Activated CD4-positive, alpha-beta T cell treated with anti-CD3 and anti-CD28 coated beads, Interleukin-2, Interleukin-4, amounts not matched to agents 100 ng/mL and 50 ng/mL, durations not matched to agents 16 hours and 8 hours (primary cell): ENCODE measurements around the gene ALG2.
A peak's percentile ranks its signal among the peaks of the same experiment; 100 is the strongest.

Source experiments
- DNase-seq: peaks from one replicate; pipeline ENCODE4 v3.0.0-alpha.2; 2020; ENCODE audit warnings: low spot score

ALG2 gene

GRCh38 chr9:99192786-99193465, 28.8 kb downstream of the ALG2 start:
- no peak for DNase-seq

- DNase-seq: no peak
These were observed 31.0 kb downstream of the ALG2 start for GRCh38 chr9:99190597-99191283.

GRCh38 chr9:99189887-99190596, 31.7 kb downstream of the ALG2 start:
- DNase-seq: no peak

GRCh38 chr9:99189186-99189585, 32.6 kb downstream of the ALG2 start:
- DNase-seq: no peak

GRCh38 chr9:99187311-99187710, 34.4 kb downstream of the ALG2 start:
- DNase-seq: no peak

- DNase-seq: no peak
These were observed 35.8 kb downstream of the ALG2 start for GRCh38 chr9:99185934-99186333.

GRCh38 chr9:99185348-99185632, 36.5 kb downstream of the ALG2 start:
- no peak for DNase-seq

- peak; percentile 89 for DNase-seq
These were observed 37.0 kb downstream of the ALG2 start for GRCh38 chr9:99184475-99185347.

GRCh38 chr9:99184110-99184474, 37.6 kb downstream of the ALG2 start:
- no peak for DNase-seq

- DNase-seq: no peak
These were observed 38.1 kb downstream of the ALG2 start for GRCh38 chr9:99183616-99184015.

- no peak for DNase-seq
These were observed 39.4 kb downstream of the ALG2 start for GRCh38 chr9:99182356-99182755.

- peak; percentile 72 for DNase-seq
These were observed 40.1 kb downstream of the ALG2 start for GRCh38 chr9:99181621-99182020.

GRCh38 chr9:99181206-99181605, 40.5 kb downstream of the ALG2 start:
- DNase-seq: no peak

GRCh38 chr9:99180662-99181061, 41.1 kb downstream of the ALG2 start:
- no peak for DNase-seq

GRCh38 chr9:99180199-99180598, 41.5 kb downstream of the ALG2 start:
- DNase-seq: peak; percentile 83

- no peak for DNase-seq
These were observed 42.5 kb downstream of the ALG2 start for GRCh38 chr9:99178912-99179872.

GRCh38 chr9:99177576-99178366, 44.0 kb downstream of the ALG2 start:
- DNase-seq: no peak

- DNase-seq: no peak
These were observed 45.2 kb downstream of the ALG2 start for GRCh38 chr9:99176527-99177013.

GRCh38 chr9:99173570-99174504, 47.9 kb downstream of the ALG2 start:
- peak; percentile 28 for DNase-seq
